T-helper 22 cell (primary cell): ENCODE data around the gene DTD2.
A peak's percentile ranks its signal among the peaks of the same experiment; 100 is the strongest.
"Not testable (repeated sequence)": the region's sequence is repeated elsewhere in the genome, so short reads cannot be mapped to it uniquely, and the experiment has no call there.

Experiments used
- DNase-seq: peaks from one replicate; pipeline ENCODE4 v3.0.0-alpha.2; 2020; ENCODE audit warnings: low read depth

Gene DTD2

DNA sequence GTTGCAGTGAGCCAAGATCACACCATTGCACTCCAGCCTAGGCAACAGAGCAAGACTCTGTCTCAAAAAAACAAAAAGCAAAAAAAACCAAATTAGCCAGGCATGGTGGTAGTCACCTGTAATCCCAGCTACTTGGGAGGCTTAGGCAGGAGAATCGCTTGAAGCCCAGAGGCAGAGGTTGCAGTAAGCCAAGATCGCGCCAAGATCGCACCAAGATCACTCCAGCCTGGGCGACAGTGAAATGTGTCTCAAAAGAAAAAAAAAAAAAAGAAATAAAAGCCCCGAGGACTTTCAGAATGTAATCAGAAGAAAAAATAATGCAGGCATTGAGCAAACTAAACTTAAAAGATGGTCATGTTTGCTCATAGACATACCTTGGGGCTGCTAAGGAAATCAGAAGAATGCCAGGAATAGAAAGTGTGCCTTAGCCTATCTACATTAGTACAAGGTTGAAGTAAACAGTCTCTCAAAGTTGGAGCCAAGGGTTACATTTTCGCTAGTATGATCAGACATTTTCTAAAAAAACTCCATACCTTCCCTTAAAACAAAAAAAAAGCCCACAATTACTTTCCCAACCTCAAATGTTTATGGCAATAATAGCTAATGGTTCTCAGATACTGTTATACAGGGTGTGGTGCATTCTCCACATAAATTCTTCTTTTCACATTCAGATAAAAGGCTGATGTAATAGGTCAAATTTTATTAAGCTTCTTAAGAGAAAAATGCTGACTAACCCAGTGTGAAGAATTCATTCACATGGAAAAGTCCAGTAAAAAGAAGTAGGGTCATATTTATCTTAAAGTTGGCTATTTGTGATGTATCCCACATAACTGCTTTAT, 15.8 kb downstream of the DTD2 start:
- DNase-seq, result no peak

DNA sequence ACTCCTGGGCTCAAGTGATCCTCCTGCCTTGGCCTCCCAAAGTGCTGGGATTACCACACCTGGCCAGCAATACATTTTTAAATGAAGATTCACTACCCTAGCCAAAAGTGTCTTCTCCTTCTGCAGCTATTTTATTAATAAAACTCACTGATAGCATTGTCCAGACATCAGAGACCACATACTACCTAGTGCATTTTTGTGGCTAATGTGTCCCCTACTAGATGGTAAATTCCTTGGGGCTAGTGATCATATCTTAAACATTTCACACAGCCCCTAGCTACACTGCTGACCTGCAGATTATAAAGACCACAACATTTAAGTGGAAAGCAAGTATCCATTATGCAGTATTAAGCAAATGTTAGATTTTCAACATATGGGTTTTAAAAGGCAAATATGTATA, 17.0 kb downstream of the DTD2 start:
- DNase-seq, result no peak

DNA sequence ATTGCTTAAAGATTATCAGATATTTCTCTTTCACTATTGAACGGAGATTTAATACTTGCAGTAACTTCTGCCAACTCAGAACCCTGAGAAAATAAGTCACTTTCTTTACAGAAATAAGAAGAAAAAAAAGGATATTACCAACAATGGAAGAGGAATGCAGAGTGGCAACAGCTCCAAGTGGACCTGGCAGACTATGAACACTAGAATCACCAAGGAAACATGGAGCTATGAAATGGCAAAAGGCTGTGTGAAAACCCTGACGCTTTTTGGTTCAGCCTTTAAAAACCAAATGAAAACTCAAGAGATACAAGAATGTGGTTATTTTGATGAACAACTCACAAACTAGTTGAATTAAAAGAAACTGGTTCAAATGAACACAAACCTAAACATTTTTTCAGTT, 17.7 kb downstream of the DTD2 start:
- no peak for DNase-seq

DNA sequence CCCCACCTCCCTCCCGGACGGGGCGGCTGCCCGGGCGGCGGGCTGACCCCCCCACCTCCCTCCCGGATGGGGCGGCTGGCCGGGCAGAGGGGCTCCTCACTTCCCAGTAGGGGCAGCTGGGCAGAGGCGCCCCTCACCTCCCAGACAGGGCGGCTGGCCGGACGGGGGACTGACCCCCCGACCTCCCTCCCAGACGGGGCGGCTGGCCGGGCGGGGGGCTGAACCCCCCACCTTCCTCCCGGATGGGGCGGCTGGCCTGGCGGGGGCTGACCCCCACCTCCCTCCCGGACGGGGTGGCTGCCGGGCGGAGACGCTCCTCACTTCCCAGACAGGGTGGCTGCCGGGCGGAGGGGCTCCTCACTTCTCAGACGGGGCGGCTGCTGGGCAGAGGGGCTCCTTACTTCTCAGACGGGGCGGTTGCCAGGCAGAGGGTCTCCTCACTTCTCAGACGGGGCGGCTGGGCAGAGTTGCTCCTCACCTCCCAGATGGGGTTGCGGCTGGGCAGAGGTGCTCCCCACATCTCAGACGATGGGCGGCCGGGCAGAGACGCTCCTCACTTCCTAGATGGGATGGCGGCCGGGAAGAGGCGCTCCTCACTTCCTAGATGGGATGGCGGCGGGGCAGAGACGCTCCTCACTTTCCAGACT, 20.1 kb downstream of the DTD2 start:
- DNase-seq, result not testable (repeated sequence)

DNA sequence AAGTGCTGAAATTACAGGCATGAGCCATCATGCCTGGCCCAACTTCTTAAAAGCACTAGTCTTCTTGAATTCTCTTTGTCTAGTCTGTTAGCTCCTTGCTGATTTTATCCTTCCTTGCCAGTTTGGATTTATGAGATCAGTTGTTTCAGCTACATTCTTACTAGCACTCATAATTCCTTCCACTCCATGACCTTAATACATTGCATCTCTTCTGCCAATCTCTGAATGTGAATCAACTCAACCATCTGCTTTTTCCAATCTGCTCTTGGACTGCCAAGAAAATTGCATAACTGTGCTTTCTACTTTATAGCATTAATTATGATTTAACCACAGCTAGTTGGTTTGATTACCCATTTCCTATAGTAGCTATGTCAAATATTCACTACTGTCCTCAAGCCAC, 22.0 kb downstream of the DTD2 start:
- DNase-seq, result no peak

DNA sequence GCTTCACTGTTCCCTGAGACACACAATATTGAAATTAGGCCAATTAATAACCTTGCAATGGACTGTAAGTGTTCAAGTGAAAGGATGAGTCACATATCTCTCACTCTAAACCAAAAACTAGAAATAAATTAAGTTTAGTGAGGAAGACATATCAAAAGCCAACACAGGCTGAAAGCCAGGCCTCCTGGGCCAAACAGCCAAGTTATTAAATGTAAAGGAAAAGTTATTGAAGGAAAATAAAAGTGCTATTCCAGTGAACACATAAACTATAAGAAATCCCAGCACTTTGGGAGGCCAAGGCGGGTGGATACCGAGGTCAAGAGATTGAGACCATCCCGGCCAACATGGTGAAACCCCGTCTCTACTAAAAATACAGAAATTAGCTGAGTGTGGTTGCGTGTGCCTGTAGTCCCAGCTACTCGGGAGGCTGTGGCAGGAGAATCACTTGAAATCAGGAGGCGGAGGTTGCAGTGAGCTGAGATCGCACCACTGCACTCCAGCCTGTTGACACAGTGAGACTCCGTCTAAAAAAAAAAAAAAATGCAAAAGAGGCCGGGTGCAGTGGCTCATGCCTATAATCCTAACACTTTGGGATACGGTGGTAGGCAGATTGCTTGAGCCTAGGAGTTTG, 26.6 kb downstream of the DTD2 start:
- DNase-seq, result no peak

DNA sequence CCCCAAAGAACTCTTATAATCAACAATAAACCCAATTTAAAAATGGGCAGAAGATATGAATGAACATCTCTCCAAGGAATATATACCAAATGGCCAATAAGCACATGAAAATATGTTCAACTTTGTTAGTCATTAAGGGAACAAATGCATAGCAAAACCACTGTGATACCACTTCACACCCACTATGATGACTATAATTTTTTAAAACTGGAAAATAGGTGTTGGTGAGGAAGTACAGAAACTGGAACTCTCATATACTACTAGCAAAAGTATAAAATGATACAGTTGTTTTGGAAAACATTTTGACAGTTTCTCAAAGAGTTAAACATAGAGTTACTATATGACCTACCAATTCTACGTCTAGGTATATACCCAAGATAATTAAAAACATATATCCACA, 27.5 kb downstream of the DTD2 start:
- no peak for DNase-seq

DNA sequence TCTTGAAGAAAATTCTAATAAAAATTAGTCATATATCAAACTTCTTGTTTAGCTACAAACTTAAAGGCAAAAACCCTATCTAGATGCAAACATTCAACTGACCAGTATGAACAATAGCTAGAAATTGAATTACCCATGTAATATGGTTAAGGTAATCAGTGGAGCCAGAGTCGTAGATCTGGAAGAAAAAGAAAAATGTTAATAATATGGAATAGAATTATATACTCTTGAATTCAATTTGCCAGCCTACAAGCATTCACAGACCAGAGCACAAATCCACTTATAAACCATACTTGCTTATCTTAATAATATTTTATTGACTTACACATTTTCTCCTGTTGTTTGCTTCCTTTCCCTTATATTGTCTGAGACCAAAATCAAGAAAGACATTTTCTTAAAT, 29.3 kb downstream of the DTD2 start:
- DNase-seq, result no peak

DNA sequence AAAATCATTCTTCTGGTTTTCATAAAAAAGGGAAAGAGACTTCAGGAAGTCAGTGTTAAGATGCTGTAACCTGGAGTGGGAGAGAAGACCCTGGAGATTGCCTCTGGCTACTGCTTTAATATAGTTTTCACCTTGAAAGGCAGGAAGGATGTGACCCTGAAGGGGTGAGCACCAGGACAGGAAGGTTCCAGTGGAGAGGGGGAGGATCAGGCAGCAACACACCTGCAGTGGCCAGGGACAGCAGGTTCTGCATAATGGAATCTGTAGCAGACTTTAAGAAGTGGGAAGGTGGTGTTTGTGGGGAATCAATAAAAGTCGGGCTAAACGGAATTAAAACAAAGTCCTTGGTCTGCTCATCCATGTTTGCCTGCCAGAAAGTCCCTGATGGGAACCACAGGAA, 30.6 kb downstream of the DTD2 start:
- DNase-seq, result no peak

DNA sequence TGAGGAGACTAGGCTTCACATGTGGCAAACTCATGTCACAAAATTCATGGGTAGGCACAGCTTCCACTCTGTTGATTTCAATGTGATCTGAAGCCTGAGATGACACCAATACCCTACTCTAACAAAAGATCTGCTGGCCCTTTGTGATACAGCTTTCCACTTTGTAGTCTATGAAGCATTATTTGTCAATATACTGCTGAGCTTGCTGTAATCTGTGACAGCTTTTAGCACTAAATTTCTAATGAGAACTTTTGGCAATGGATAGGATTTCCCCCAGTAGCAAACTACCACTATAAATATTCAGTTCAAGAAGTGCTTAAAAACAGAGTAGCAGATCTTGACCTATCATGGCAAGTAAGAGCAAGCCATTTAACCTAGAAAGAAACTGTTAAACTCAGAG, 31.4 kb downstream of the DTD2 start:
- DNase-seq, result no peak

DNA sequence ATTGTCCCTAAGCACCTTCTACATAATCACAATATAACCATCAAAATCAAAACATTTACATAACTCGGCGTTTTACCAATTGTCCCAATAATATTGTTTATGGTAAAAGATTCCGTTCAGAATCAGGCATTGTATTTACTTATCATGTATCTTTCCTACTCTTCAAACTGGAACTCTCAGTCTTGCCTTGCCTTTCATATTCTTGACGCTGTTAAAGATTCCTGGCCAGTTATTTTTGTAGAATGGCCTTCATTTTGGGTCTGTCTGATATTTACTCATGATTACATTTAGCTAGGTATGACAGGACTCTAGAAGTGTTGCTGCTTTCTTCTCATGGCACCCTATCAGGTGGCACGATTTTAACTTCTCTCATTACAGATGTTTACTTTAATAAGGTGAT, 36.1 kb downstream of the DTD2 start:
- DNase-seq, result no peak

DNA sequence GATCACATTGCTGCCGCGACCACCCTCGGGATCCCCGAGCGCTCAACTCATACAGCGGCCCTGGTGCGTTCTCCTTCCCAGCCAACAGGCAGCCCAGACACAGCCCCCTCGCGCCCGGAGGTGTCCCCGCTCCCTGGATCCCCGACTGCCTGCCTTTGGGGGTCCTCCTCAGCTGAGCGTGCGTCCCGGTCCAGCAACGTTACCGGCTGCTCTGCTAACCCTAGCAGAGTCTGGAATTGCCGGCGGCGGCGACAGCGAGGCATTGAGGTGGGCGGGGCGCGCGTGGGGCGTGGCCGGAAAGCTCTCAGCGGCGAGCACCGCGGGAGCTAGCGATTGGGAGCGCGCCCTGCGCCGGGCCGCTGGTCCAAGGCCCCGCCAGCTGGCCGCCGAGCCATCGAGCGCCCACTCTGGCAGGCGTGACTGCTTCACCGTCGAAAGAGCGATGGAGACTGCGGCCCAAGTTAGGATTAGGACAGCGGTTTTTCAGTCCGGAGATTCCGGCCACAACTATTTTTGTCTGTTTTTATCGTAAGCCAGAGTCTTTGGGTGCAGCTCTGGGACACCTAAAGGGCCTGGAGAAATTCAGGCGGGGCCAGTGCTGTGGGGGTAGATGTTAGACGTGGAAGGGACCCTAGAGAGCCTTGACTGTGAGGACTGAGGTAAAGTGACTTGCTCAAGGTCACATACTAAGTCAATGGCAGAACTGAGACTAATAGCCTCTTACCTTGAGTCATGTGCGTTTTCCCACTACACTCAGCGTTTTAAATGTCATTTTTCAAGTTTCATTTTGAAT, 36.8 kb downstream of the DTD2 start, which contains the start of gene HEATR5A:
HEATR5A (minus strand) TSS at position 232 of the 793 bp plus-strand sequence. CDS start 17,575 bp downstream, outside the sequence.
- peak; percentile 81 for DNase-seq

DNA sequence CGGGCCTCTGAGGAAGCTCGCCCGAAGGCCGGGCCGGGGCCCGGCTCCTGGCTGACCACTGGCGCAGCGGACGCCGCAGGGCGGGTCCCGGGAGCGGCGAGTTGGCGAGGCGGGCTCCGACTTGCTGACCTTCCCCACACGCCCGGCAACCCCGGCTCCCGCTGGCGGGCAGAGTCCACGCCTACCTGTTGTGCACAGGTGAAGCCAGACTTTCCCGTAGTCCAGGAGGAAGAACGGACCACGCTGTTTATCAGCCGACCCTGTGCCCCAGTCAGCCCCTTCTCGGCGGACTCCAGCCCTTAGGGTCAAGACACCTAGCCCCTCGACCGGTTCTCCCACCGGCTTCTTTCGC, 37.4 kb downstream of the DTD2 start:
- DNase-seq, result no peak

DNA sequence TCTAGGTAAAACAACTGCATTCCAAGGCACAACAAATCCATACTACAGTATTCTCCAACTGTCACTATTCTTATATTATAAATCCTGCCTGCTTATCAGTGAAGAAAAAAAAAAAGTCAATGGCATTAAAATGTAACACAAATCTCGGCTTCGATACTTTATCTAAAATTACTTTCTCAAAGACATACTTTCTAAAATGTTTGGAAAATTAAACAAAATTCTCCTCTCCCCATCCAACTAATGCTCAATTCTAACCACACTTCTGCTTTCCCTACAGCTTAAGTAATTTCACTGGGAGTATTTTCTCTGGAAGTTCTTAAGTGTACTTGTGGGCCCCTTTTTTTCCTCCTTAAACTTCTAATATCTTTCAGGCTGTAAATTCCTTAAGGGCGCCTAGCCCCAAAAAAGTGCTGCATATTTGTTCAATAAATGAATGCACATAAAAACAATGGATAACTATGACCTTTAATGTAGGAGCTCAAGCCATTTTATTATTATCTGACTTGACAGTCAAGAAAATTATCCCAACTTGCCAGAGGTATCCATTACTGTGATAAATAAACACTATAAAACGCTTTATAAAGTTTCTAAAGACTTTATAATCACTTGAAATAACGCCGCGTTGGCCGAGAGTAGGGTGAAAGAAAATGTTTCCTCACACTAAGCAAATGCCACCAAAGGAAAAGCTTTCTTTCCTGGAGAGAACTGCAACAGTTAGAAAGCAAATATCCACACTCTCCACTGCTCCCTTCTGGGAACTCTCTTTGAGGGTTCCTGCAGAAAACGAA, 37.9 kb downstream of the DTD2 start:
- DNase-seq, result no peak

DNA sequence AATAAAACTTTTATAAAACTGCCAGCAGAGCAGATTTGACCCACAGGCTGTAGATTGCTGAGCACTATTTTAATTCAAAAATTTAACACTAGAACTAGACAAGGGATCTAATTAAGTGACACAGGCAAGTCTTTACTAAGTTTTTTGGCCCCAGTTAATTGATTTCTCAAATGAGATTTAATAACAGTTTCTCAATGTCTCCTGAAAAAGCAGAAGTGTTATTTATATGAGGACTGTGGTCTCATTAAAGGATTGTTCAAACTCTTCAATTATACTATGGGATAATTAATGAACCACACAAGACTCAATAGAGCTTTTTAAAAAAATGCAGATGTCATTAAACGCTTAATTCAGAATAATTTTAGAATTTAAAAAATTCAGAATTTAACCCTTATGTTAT, 38.9 kb downstream of the DTD2 start:
- DNase-seq, result no peak

DNA sequence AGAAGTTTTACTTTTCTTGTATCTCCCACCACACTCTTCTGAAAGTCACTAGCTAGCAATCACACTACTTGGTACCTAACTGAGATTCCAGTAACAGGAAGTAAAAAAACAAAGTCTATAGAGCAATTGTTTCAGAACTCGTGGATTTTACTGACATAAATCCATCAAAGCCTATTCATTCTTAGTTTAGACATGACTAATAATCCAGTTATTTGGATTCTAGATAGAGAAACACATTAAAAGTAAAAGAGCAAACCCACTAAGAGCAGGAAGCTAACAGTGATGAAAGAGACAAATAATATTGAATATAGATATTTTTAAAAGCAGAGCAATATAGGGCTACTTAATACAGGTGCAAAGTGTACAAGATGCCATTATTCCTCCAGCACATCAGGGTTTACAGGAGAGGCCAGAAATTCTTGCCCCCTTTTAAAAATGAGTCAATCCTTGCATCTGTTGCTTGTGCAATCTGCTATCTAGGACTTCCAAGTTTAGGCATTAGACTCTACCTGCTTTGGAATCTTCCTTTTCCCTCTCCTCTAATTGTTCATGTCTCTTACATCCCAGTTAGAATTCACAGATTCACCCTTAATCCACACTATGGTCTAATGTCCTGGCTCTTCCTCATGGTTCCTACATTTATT, 43.0 kb downstream of the DTD2 start:
- no peak for DNase-seq

DNA sequence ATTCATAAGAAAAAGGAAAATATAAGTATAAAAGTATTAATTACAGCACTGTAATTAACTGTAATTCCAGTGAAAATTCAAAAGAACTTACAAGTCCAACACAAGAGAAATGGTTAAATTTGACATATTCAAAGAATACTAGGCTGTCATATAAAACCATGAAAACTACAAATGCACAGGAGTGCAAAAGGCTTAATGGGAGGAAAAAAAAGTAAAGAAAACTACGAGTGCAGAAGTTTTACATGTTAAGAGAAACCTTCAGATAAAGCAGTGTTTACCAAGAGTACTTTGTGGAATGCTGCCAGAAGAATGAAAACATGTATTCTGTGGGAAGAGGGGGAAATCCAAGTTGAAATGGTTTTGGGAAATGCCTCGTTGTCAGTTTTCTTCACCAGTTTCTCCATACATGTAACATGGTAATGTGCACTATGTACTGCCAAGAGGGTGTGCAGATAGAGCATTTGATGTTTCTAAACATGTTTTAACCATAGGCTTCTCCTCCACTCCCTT, 46.0 kb downstream of the DTD2 start:
- DNase-seq, result no peak

DNA sequence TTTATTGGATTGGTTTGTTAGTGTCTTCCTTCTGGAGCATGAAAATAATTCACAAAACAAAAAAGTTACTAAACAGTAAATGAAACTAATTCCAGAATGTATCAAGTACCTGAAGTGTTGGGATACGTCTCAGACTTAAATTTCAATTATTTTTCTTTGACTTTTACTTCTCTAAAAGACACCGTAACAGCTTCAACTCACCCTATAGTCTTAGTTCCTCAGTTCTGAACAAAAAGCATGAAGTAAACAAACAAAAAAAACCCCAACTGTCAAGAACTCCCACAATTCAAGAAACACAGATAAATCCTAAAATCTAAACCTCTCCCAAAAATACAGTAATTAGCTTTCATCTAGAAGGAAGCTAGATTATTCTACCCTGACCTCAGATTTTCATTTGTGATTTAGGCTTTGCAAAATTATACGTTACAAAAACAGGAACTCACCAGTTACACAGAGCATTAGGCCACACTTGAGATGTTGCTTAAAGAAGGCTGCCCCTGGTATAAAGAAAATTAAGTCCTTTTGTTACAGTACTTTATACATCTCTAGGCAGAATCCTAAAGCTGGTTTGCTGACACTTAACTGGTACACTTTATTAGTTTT, 47.2 kb downstream of the DTD2 start:
- DNase-seq, result no peak

DNA sequence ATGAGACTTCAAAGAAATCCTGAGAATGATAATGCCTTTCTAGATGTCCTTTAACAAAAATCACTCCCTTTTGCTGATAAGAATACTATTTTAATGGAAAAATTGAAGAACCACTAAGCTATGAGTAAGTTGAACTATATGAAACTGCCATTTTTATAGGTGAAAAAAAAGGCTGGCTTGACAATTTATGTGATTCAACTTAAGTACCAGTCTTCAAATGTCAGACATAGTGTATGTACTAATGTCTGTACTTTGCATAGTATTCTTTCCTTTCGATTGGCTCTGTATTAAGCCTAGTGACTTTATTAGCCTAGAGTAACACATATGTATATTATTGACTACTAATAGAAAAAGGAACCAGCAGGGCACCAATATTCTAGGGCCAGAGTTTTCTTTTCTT, 48.9 kb downstream of the DTD2 start:
- no peak for DNase-seq

DNA sequence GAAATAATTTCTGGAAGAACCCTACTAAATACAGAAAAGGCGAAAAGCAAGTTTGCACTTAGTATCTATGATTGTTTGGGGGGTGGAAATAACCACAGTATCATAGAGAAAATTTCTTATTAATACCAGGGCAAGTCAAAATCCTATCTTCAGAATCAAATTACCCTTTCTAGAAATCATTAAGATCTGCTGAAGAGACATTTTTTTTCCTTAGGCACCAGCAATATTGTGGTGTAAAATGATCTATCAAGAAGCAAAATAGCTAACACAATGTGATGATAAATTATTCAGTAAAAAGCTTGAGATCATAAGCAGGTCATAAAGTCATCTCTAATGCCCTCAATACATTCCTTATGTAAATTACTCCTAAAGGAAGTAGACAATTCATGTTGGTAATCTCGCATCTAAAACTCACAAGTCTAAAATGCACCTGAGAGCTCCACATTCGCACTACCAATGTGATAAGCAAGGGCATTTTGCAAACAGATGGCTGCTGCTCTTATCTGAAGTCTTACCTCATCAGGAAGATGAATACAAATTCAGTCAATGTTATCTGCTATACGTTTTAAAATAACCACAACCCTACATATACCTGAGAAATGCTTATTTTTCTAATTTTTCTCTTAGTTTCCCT, 51.6 kb downstream of the DTD2 start:
- no peak for DNase-seq
